Amniotic stem cell (primary cell): Measurements from ENCODE around the gene MGAT4A.
"Not testable (repeated sequence)": the region's sequence is repeated elsewhere in the genome, so short reads cannot be mapped to it uniquely, and the experiment has no call there.

Source experiments
- DNase-seq: peaks from one replicate; lab custom pipeline; 2025; lab: John Stamatoyannopoulos, UW

Gene MGAT4A

DNA sequence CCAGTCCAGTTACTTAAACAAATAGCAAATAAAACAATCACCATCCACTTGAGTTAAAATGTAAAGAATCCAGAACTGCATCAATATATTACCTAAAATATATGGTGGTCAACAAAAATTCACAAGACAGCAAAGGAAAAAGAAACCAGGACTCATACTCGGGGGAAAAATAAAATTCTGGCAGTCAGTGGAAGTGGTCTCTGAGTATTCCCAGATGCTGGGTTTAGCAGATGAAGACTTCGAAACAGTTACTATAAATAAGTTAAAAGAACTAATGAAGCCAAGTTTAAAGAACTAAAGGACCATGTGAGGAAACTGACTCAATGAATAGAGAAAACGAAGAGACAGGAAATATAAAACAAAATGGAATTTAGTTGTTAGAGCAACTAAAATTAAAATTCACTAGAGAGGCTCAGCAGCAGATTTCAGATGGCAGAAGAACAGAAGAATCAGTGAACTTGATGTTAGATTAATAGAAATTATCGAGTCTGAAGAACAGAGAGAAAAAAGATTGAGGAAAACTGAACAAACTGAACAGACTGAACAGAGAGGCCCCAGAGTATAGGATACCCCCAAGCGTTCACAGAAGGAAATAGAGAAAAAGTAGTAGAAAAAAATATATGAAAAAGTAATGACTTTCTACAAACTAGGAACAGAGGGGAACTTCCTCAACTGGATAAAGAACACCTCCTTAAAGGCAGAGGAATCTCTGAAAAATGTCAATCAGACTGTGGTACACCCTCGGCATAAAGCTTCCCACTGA lies 27.9 kb downstream of the MGAT4A start:
- no peak for DNase-seq

DNA sequence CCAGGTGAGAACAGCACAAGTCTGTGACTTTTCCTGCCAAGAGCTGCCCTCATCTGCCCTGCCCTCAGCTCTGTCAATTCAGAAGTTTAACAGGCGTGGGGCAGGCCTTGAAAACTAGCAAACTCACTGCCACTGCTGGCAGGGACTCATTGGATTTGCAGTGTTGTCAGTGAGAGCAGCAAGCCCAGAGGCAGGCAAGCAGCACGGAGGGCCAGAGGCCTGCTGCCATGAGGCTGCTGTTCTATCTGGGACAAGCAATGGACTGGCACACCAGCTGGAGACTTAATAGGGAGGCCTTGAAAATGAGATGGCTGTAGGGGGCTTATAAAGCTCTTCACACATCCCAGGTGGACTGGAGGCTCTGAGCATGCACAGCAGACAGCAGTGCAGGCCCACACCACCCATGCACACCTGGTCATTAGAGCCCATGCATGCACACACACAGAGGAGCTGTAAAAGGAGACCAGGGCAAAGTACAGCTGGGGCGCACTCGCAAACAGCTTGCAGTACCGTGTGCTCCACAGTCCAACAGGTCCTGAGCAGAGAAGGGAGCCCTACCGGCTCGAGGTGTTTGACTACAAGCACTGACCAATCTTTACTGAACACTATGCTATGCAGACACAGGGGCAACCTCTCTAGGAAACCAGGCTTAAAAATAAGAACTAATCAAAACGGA lies 28.7 kb downstream of the MGAT4A start:
- DNase-seq, result no peak

DNA sequence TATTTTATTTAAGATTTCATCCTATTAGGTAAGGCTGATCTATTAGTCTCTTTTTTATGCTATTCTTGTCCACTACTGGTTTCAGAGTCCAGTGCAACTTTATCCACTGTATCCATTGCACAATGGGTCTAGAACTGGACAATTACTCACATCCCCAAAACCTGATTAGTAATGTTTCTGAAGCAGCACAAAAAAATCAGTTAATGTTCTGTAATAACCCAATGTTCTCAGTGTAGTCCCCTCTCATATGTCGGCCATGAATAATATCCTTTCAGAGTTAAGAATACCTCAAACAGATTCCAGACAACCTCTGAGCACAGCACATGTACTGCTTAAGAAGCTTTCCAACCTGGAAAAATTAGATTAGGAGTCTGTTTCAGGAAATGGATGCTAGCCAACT lies 29.7 kb downstream of the MGAT4A start:
- no peak for DNase-seq

DNA sequence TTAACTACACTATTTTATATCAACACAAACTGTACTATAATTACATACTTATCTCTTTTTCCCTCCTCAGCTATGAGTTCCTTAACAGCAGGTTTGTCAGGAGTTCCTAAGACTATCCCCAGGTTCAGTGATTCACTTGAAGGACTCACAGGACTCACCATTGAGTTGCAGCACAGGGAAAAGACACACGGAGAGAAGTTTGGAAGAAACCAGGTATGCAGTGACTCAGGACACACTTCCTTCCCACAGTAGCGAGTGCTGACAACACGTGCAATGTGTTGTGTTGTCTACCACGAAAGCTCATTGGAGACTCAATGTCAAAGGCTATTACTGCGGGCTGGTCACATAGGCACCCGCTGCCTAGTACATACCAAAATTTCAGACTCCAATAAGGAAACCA lies 32.0 kb downstream of the MGAT4A start:
- DNase-seq, result no peak

DNA sequence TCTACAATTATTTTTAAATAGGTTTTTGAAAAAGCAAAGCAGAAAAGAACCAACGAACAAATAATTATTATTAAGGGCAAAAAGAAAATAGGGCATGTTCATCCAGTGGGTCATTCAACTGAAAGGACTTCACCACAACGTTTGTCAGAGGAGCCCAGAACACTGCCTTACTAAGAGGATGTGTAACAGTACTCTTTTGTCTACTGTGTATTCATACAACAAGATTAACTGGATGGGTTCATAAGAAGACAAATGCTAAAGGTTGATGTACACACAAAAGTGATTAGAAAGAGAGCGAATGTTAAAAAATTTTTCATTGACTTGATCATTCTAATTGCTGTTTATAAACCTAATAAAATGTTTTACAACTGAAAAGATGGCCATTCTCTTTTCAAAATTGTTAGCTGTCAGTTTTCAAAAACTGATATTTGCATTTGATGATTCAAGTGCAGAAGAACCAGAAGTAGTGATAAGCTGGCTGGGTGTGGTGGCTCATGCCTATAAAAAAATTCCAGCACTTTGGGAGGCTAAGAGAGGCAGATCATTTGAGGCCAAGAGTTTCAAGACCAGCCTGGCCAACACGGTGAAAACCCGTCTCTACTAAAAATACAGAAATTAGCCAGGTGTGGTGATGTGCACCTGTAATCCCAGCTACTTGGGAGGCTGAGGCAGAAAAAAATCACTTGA lies 33.1 kb downstream of the MGAT4A start:
- no peak for DNase-seq

DNA sequence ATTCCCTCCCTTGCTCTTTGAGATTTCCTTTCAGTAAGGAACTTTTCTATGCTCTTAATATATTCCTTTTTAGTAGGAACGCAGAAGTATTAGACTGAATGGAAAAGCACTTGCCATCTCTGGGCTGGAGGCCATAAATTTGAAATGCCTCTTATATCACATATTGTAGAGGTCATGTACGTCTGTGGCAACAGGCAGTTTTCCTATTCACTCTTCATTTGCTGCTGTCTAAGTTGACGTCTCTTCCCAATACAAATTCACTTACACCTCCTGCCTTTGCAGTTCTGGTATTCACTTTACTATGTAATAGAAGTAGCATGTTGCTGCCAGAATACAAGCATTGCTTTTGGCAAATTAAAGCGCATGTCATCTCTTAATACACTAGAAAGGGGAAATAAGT lies 34.7 kb downstream of the MGAT4A start:
- no peak for DNase-seq

DNA sequence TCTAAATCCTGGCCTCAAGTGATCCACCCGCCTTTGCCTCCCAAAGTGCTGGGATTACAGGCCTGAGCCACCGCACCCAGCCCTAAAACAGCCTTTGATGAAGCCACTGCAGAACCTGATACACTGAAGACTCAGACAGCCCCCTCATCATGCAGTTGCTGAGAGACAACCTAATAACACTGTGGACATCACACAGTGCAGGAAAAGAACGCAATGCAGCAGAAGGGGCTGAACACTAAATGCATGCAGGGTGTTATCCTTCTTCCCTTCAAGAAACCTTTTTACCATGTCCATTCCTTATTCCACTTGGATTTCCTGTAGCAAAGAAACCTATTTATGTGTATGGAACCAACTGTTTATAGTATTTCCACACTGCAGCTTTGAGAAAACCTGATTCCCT lies 35.7 kb downstream of the MGAT4A start:
- no peak for DNase-seq

DNA sequence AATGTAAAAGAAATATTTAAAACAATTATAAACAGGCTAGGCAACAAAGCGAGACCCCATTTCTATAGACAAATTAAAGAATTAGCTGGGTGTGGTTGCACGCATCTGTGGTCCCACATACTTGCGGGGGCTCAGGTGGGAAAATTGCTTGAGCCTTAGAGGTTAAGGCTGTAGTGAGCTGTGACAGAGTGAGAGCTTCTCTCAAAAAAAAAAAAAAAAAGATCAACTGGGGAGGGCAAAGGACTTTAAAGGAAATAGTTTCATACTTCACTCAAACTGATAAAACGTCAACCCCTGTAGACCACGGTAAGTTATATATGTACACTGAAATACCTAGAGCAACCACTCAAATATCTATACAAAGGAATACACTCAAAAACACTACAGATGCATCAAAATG lies 37.5 kb downstream of the MGAT4A start:
- DNase-seq, result no peak

DNA sequence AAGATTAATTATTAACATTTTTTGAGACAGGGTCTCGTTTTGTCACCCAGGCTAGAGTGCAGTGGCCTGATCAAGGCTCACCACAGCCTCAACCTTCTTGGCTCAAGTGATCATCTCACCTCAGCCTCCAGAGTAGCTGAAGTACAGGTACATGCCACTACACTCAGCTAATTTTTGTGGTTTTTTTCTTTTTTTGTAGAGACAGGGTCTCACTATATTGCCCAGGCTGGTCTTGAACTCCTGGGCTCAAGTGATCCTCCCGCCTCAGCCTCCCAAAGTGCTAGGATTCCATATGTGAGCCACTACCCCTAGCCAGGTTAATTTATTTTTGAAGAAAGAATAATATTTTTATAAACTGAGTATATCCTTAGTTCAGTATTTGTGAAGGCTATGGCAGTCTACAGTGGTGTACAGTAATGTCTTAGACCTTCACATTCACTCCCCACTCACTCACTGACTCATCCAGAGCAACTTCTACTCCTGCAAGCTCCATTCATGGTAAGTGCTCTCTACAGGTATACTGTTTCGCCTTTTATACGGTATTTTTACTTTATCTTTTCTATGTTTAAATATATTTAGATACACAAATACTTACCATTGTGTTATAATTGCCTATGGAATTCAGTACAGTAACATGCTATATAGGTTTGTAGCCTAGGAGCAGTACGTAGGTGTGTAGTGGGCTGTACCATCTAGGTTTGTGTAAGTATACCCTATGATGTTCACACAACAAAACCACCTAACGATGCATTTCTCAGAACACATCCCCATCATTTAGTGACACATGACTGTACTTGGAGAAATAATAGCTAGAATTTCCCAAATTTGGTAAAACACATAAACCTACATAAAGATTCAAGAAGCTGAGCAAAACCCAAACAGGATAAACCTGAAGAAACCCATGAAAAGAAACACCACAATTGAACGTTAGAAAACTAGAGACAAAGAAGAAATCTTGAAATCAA lies 38.6 kb downstream of the MGAT4A start:
- no peak for DNase-seq

DNA sequence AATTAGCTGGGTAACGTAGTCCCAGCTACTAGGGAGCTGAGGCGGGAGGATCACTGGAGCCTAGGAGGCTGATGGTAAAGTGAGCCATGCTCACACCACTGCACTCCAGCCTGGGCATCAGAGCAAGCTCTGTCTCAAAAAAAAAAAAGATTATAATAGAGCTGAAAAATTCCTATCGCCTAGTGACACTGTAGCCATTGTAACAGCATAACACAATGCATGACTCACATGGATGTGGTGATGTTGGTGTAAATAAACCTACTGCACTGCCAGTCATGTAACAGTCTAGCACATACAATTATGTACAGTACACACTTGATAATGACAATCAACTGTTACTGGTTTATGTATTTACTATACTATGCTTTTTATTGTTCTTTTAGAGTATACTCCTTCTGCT lies 39.6 kb downstream of the MGAT4A start:
- DNase-seq, result no peak

DNA sequence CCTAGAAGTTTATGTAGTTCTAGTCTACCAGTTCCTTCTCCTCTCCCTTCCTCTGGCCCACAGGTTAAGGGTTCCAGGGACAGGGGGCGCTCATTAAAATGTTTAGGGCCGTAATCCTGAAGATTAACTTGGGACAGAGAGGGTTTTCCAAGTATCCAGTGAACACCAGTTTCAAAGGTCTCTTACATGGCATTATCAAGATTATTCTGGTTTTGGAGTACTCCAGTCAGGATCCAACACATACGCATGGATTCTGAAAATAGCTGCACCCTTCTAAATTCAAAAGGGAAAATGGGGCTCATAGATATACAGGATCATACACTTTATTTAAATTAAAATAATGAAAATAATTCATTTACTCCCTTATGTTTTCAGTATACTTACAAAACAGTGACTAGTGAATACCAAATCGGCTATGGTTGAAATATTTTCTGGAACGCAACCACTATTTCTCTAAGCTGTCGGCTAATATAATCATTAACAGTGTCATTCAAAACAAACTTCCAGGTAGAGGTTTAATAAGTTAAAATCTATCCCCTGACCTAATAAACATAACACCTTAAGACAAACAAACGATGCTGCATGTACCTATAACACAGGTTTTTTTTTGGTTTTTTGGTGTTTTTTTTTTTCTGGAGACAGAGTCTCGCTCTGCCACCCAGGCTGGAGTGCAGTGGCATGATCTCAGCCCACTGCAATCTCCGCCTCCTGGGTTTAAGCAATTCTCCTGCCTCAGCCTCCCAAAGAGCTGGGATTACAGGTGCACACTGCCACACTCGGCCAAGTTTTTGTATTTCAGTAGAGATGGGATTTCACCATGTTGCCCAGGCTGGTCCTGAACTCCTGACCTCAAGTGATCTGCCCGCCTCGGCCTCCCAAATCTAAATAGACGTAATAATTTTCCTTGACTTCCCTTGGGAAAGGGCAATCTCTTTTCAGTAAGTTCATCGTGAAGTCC lies 44.7 kb downstream of the MGAT4A start:
- no peak for DNase-seq

DNA sequence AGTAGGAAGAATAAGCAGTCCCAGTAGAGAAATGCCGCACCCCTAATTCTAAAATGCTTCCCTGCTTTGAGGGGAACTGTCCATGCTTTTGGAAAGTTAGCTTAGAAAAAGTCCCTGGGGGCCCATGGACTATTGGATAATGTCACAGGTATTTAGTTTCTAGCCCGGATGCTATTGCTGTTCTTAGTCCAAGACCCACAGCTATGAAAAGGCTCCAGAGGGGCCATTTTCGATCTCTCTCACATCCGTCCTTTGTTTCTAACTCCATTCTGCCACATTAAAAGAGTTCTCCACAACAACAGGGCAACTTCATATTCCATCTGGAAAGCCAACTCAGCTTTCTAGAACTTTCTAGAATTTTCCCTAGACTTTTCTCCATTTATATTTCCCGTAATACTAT lies 47.2 kb downstream of the MGAT4A start:
- no peak for DNase-seq

DNA sequence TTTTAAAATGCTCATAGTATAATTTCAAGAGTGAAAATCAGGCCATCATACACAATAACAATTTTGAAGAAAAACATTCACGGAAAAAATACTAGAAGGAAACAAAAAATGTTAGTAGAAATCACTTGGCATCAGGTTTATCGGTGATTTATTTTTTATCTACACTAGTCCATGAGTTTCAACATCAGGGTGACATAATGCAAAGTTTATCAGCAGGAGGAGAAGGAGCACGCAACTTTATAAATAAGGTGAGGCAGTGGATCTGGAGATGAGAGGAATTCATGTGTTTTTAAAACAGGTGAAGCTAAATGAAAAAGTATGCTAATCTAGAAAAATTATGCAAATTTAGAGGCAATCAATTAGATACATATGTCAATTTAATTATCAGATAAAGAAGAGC lies 54.2 kb downstream of the MGAT4A start:
- DNase-seq, result no peak

DNA sequence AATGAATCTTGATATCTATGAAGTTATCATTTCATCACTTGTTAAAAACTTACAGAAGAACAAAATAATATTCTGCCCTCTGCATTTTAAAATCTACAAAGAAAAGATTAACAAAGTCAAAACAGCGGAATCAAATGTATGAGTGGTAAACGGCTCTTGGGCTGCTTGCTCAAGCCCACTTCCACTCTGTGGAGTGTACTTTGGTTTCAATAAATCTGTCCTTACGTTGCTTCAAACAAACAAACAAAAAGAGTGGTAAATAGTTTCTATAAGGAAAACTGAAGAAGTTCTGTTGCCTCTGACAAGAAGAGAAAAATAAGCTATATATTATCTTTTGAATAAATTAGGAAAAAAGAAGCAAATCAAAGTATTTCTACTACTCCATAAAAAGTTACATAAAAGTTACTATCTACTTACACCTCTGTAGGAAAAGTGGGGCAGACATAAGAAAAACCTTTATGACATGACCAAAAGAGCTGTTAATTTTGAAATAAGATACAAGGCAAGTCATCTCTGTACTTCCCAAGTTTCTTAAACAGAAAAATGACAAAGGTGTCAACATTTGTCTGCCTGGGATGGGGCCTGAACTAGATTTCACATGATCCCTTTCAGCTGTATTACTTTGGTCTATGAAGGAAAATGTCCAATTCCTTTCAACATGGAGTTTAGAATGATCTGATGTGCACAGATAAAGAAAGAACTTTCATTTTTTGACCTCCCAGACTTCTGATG lies 56.5 kb downstream of the MGAT4A start:
- DNase-seq, result no peak

DNA sequence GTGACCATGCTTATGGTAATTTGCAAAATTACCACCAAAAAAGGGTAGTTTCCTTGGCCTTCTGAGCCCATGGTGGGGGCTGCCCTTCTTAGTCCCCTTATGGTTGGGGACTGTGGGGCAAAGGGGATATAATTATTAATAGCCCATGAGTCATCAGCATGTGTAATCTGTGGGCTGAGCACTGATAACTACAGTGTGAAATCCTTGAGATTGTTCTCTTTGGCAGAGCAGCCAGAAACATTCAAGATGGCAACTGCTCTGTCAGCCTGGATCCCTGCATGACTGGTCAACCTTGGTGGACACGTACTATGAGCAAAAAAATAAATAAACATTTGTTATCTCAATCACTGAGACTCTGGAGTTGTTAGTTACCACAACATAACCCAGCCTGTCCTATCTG lies 61.3 kb downstream of the MGAT4A start:
- DNase-seq, result no peak

DNA sequence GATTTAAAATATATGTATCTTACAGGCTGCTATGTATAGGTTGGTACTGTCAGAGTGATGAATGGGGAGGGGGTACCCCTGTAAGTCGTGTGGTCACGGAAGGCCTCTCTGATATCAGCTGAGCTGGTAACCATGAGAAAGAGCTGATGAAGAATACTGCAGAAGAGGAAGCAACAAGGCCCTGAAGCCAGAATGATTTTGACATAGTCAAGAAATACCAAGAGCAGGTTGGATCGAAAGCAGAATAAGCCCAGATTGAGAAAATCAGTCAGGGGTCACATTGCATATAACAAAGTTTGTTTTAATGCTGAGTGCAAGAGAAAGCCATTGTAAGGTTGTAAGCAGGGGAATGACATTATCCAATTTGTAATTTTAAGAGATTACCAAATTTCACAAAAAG lies 65.3 kb downstream of the MGAT4A start:
- no peak for DNase-seq

DNA sequence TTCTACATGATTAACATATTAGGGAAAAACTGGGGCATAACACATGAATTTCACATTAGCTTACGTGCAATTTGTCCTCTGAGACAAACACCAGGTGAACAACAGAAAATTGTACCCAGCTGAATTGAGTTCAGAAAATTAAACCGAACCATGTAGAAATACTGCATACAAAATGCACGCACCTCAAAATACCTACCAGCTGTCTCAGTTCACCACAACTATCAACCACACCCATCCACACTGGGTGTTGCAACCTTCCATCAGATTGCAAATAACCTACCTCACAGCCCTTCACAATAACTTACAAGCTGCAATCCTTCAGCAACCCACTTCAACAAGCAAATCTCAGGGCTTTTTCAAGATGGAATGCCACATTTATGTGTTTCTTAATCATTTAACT lies 66.6 kb downstream of the MGAT4A start:
- DNase-seq, result no peak

DNA sequence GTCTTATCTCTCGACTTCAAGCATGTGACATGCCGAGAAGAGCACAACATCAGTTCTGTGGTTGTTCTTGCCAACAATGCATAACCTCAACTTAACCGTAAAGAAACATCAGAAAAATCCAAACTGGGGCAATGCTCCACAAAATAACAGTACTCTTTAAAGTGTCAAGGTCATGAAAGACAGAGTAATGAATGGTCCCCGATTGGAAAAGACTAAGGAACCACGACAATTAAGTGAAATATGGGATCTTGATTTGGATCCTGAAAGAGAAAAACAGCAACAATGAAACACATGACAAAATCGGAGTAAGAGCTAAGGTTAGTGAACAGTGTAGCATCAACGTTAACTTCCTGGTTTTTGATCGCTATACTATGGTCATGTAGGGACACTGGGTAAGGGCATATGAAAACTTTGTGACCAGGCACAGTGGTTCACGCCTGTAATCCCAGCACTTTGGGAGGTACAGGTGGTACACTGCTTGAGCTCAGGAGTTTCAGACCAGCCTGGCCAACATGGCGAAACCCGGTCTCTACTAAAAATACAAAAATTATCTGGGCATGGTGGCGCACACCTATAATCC lies 67.3 kb downstream of the MGAT4A start:
- no peak for DNase-seq

DNA sequence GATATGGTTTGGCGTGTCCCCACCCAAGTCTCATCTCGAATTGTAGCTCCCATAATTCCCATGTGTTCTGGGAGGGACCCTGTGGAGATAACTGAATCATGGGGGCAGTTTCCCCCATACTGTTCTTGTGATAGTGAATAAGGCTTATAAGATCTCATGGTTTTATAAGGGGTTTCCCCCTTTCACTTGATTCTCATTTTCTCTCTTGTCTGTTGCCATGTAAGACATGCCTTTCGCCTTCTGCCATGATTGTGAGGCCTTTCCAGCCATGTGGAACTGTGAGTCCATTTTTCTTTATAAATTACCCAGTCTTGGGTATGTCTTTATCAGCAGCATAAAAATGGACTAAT lies 71.5 kb downstream of the MGAT4A start:
- DNase-seq, result not testable (repeated sequence)
